WTC11 (cell line): ENCODE measurements around the gene PLK2. TPM values are rescaled to one million over a fixed set of nuclear protein-coding genes. Genes with fewer than 3 reads are reported as not detected.

Source experiments
- ATAC-seq: fragments of 200-7000 bp; cut with Tn5 transposase; 2 replicates; pipeline ENCODE4 v1.10.0; 2021; ENCODE audit warnings: mild to moderate bottlenecking, moderate library complexity
- CTCF ChIA-PET: fragments of 300-600 bp; sonication (Branson Sonifier 250); formaldehyde crosslinking; loops from one replicate; lab custom pipeline; 2021; ENCODE audit warnings: antibody characterized with exemption; lab: Charles Lee
- POLR2A ChIA-PET: fragments of 350-600 bp; sonication (Branson Sonifier 250); formaldehyde crosslinking; loops from one replicate; lab custom pipeline; 2021; ENCODE audit warnings: antibody characterized with exemption; lab: Charles Lee
- DNase-seq: peaks from one replicate; pipeline ENCODE4 v3.0.0; 2021; ENCODE audit warnings: low spot score
- H3K27ac Mint-ChIP-seq: 2 replicates; pipeline ENCODE4 v1.8.0; 2021; ENCODE audit warnings: mixed read lengths
- H3K27me3 Mint-ChIP-seq: 2 replicates; pipeline ENCODE4 v1.8.0; 2021; ENCODE audit warnings: low read depth, mild to moderate bottlenecking, moderate library complexity, mixed read lengths
- H3K36me3 Mint-ChIP-seq: 2 replicates; pipeline ENCODE4 v1.8.0; 2021; ENCODE audit warnings: mixed read lengths
- H3K4me1 Mint-ChIP-seq: 2 replicates; pipeline ENCODE4 v1.8.0; 2022; ENCODE audit warnings: mixed read lengths
- H3K4me3 Mint-ChIP-seq: 2 replicates; pipeline ENCODE4 v1.8.0; 2021; ENCODE audit warnings: mild to moderate bottlenecking, moderate library complexity, mixed read lengths
- H3K9me3 Mint-ChIP-seq: 2 replicates; pipeline ENCODE4 v1.8.0; 2021; ENCODE audit warnings: mixed read lengths
- ATF1 ChIP-seq: sonication (generic); formaldehyde crosslinking; IDR thresholded peaks from 2 replicates; pipeline ENCODE4 v1.8.1; 2023; ENCODE audit warnings: mild to moderate bottlenecking, moderate library complexity, missing genetic modification reagents
- CREM ChIP-seq: sonication (generic); formaldehyde crosslinking; IDR thresholded peaks from 2 replicates; pipeline ENCODE4 v1.8.1; 2022; ENCODE audit warnings: mild to moderate bottlenecking, missing genetic modification reagents, moderate library complexity
- ERG ChIP-seq: fragments of 250-450 bp; sonication (Bioruptor Pico); IDR thresholded peaks from 2 replicates; pipeline ENCODE4 v1.8.0; 2021; ENCODE audit warnings: mild to moderate bottlenecking
- FOXJ3 ChIP-seq: sonication (generic); formaldehyde crosslinking; IDR thresholded peaks from 2 replicates; pipeline ENCODE4 v1.9.0; 2021; ENCODE audit warnings: missing genetic modification reagents, mild to moderate bottlenecking, borderline replicate concordance
- FOXP1 ChIP-seq: sonication (generic); formaldehyde crosslinking; IDR thresholded peaks from 2 replicates; pipeline ENCODE4 v1.8.0; 2022; ENCODE audit warnings: missing genetic modification reagents, mild to moderate bottlenecking, moderate library complexity, borderline replicate concordance
- HMGA2 ChIP-seq: fragments of 250-450 bp; sonication (Bioruptor Pico); IDR thresholded peaks from 2 replicates; pipeline ENCODE4 v1.4.0; 2021; ENCODE audit warnings: mild to moderate bottlenecking, moderate library complexity
- IRF1 ChIP-seq: sonication (generic); formaldehyde crosslinking; IDR thresholded peaks from 2 replicates; pipeline ENCODE4 v1.8.0; 2023; ENCODE audit warnings: missing genetic modification reagents
- JUN ChIP-seq: sonication (generic); formaldehyde crosslinking; IDR thresholded peaks from 2 replicates; pipeline ENCODE4 v1.8.0; 2023; ENCODE audit warnings: mild to moderate bottlenecking, missing genetic modification reagents
- KAT7 ChIP-seq: sonication (generic); formaldehyde crosslinking; IDR thresholded peaks from 2 replicates; pipeline ENCODE4 v1.8.1; 2023; ENCODE audit warnings: missing genetic modification reagents, mild to moderate bottlenecking, borderline replicate concordance
- MXD4 ChIP-seq: fragments of 250-450 bp; sonication (Bioruptor Pico); IDR thresholded peaks from 2 replicates; pipeline ENCODE4 v1.8.0; 2021; ENCODE audit warnings: mild to moderate bottlenecking, moderate library complexity, borderline replicate concordance
- MYBL2 ChIP-seq: sonication (generic); formaldehyde crosslinking; IDR thresholded peaks from 2 replicates; pipeline ENCODE4 v1.8.1; 2023; ENCODE audit warnings: mild to moderate bottlenecking, moderate library complexity, missing genetic modification reagents
- NR3C1 ChIP-seq: sonication (generic); formaldehyde crosslinking; conservative IDR thresholded peaks from 2 replicates; pipeline ENCODE4 v1.8.1; 2023; ENCODE audit warnings: low read depth, mild to moderate bottlenecking, missing genetic modification reagents
- RELA ChIP-seq: sonication (generic); formaldehyde crosslinking; IDR thresholded peaks from 2 replicates; pipeline ENCODE4 v1.8.1; 2022; ENCODE audit warnings: missing genetic modification reagents, mild to moderate bottlenecking, borderline replicate concordance
- RORB ChIP-seq: fragments of 250-450 bp; sonication (Bioruptor Pico); IDR thresholded peaks from 2 replicates; pipeline ENCODE4 v1.9.0; 2021; ENCODE audit warnings: mild to moderate bottlenecking
- SOX15 ChIP-seq: fragments of 250-450 bp; sonication (Bioruptor Pico); IDR thresholded peaks from 2 replicates; pipeline ENCODE4 v1.9.0; 2021; ENCODE audit warnings: mild to moderate bottlenecking
- STAT6 ChIP-seq: sonication (generic); formaldehyde crosslinking; conservative IDR thresholded peaks from 2 replicates; pipeline ENCODE4 v1.8.1; 2023; ENCODE audit warnings: mild to moderate bottlenecking, low read depth, missing genetic modification reagents, moderate library complexity
- ZBTB43 ChIP-seq: sonication (generic); formaldehyde crosslinking; IDR thresholded peaks from 2 replicates; pipeline ENCODE4 v1.8.1; 2023; ENCODE audit warnings: mild to moderate bottlenecking, missing genetic modification reagents
- ZNF138 ChIP-seq: sonication (generic); formaldehyde crosslinking; conservative IDR thresholded peaks from 2 replicates; pipeline ENCODE4 v1.8.1; 2022; ENCODE audit warnings: mild to moderate bottlenecking, moderate library complexity, missing genetic modification reagents
- ZNF396 ChIP-seq: fragments of 250-450 bp; sonication (Bioruptor Pico); IDR thresholded peaks from 2 replicates; pipeline ENCODE4 v1.8.0; 2021; ENCODE audit warnings: mild to moderate bottlenecking, moderate library complexity, borderline replicate concordance
- total RNA-seq: library from RNA; stranded (reverse); gene quantifications from 3 replicates; pipeline ENCODE4 v1.2.3, GENCODE V29; 2021
- TF ChIP-seq, protein P1 (sequence below): sonication (generic); formaldehyde crosslinking; IDR thresholded peaks from 2 replicates; pipeline ENCODE4 v1.8.0; 2023; ENCODE audit warnings: missing genetic modification reagents, mild to moderate bottlenecking, borderline replicate concordance
- TF ChIP-seq, protein P2 (sequence below): sonication (generic); formaldehyde crosslinking; IDR thresholded peaks from 2 replicates; pipeline ENCODE4 v1.8.1; 2022; ENCODE audit warnings: missing genetic modification reagents, borderline replicate concordance

PLK2 gene
- total RNA-seq, 1 experiment from 2014 or later: 37.1 TPM

DNA sequence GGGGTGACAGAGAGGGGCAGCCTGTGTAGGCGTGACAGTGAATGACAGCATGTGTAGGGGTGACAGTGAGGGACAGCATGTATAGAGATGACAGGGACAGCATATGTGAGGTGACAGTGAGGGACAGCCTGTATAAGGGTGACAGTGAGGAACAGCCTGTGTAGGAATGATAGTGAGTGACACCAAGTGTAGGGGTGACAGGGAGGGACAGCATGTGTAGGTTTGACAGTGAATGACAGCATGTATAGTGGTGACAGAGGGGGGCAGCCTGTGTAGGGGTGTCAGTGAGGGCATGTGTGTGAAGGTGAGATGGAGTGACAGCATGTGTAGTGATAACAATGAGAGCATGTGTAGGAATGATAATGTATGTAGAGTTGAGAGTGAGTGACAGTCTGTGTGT is 22.6 kb upstream of the PLK2 start:
- no peaks in the 10 kb centered on the region for H3K36me3 Mint-ChIP-seq
- DNase-seq (no peak), ATAC-seq (no peak)
- H3K9me3 Mint-ChIP-seq: peaks cover 4% of the 10 kb centered on the region; the same call in 1 of the 2 replicates
- H3K4me3 Mint-ChIP-seq: no peak overlapping the region
- ChIA-PET POLR2A (no interaction called here), CTCF (no interaction called here)
- no peaks in the 10 kb centered on the region for H3K4me1 Mint-ChIP-seq
- H3K27ac Mint-ChIP-seq: no peak overlapping the region
- H3K27me3 Mint-ChIP-seq: no peaks in the 10 kb centered on the region
- no peak for TF ChIP-seq STAT6 (CRISPR knock-in tag)
- TF ChIP-seq MXD4 (CRISPR knock-in tag): no peak
- TF ChIP-seq KAT7 (CRISPR knock-in tag): no peak
- TF ChIP-seq RORB (CRISPR knock-in tag): no peak
- TF ChIP-seq SOX15 (CRISPR knock-in tag): no peak
- no peak for TF ChIP-seq RELA
- no peak for TF ChIP-seq NR3C1 (CRISPR knock-in tag)
- TF ChIP-seq ATF1 (CRISPR knock-in tag): no peak
- no peak for TF ChIP-seq MYBL2 (CRISPR knock-in tag)
- TF ChIP-seq, all 79 proteins: peak for 0

DNA sequence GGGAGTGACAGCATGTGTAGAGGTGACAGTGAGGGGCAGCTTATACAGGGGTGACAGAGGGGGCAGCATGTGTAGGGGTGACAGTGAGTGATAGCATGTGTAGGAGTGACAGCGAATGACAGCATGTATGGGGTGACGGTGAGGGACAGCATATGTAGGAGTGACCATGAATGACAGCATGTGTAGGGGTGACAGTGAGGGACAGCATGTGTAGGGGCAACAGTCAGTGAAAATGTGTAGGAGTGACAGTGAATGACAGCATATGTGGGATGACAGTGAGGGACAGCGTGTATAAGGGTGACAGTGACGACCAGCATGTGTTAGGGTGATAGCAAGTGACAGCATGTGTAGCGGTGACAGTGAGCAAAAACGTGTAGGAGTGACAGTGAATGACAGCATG is 21.9 kb upstream of the PLK2 start:
- ATAC-seq (no peak), DNase-seq (no peak)
- ChIA-PET POLR2A (no interaction called here), CTCF (no interaction called here)
- Mint-ChIP-seq H3K4me1 (no peaks in the 10 kb centered on the region), H3K27ac (no peak overlapping the region), H3K36me3 (no peaks in the 10 kb centered on the region), H3K9me3 (no peaks in the 10 kb centered on the region; the same call in 1 of the 2 replicates), H3K4me3 (no peak overlapping the region), H3K27me3 (no peaks in the 10 kb centered on the region)
- no peak for TF ChIP-seq ZNF138 (CRISPR knock-in tag)
- no peak for TF ChIP-seq STAT6 (CRISPR knock-in tag)
- TF ChIP-seq, protein P1, sequence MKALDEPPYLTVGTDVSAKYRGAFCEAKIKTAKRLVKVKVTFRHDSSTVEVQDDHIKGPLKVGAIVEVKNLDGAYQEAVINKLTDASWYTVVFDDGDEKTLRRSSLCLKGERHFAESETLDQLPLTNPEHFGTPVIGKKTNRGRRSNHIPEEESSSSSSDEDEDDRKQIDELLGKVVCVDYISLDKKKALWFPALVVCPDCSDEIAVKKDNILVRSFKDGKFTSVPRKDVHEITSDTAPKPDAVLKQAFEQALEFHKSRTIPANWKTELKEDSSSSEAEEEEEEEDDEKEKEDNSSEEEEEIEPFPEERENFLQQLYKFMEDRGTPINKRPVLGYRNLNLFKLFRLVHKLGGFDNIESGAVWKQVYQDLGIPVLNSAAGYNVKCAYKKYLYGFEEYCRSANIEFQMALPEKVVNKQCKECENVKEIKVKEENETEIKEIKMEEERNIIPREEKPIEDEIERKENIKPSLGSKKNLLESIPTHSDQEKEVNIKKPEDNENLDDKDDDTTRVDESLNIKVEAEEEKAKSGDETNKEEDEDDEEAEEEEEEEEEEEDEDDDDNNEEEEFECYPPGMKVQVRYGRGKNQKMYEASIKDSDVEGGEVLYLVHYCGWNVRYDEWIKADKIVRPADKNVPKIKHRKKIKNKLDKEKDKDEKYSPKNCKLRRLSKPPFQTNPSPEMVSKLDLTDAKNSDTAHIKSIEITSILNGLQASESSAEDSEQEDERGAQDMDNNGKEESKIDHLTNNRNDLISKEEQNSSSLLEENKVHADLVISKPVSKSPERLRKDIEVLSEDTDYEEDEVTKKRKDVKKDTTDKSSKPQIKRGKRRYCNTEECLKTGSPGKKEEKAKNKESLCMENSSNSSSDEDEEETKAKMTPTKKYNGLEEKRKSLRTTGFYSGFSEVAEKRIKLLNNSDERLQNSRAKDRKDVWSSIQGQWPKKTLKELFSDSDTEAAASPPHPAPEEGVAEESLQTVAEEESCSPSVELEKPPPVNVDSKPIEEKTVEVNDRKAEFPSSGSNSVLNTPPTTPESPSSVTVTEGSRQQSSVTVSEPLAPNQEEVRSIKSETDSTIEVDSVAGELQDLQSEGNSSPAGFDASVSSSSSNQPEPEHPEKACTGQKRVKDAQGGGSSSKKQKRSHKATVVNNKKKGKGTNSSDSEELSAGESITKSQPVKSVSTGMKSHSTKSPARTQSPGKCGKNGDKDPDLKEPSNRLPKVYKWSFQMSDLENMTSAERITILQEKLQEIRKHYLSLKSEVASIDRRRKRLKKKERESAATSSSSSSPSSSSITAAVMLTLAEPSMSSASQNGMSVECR: no peak
- TF ChIP-seq CREM (CRISPR knock-in tag): no peak
- no peak for TF ChIP-seq ZBTB43
- TF ChIP-seq MYBL2 (CRISPR knock-in tag): no peak
- TF ChIP-seq FOXJ3 (CRISPR knock-in tag): no peak
- no peak for TF ChIP-seq JUN (CRISPR knock-in tag)
- TF ChIP-seq IRF1 (CRISPR knock-in tag): no peak
- TF ChIP-seq ERG: no peak
- TF ChIP-seq, protein P2, sequence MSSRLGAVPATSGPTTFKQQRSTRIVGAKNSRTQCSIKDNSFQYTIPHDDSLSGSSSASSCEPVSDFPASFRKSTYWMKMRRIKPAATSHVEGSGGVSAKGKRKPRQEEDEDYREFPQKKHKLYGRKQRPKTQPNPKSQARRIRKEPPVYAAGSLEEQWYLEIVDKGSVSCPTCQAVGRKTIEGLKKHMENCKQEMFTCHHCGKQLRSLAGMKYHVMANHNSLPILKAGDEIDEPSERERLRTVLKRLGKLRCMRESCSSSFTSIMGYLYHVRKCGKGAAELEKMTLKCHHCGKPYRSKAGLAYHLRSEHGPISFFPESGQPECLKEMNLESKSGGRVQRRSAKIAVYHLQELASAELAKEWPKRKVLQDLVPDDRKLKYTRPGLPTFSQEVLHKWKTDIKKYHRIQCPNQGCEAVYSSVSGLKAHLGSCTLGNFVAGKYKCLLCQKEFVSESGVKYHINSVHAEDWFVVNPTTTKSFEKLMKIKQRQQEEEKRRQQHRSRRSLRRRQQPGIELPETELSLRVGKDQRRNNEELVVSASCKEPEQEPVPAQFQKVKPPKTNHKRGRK: no peak
- no peak for TF ChIP-seq HMGA2
- no peak for TF ChIP-seq ZNF396 (CRISPR knock-in tag)
- no peak for TF ChIP-seq FOXP1
